Lower leg skin (tissue), 4 donors: Measurements from ENCODE around the gene DNMT3A. TPM values are rescaled to one million over a fixed set of nuclear protein-coding genes. Genes with fewer than 3 reads are reported as not detected.
A peak's percentile ranks its signal among the peaks of the same experiment; 100 is the strongest.

Source experiments
- DNase-seq, 2 donors: peaks; one replicate each; pipeline ENCODE4 v3.0.0-alpha.2; 2019; ENCODE audit warnings: low spot score in 2 of 2
- H3K4me3 ChIP-seq: fragments of 200-600 bp; sonication (generic); 2 replicates; pipeline ENCODE4 v1.5.1; 2017; ENCODE audit warnings: mild to moderate bottlenecking, low read depth; ENCODE audit not compliant: poor library complexity, severe bottlenecking
- POLR2A ChIP-seq, 2 donors: fragments of 450-650 bp; IDR thresholded peaks; one replicate each; pipeline ENCODE4 v1.6.1; 2016 to 2017; ENCODE audit warnings: antibody characterized with exemption in 2 of 2, mild to moderate bottlenecking in 1 of 2, moderate library complexity in 1 of 2
- WGBS, 2 donors: methylation state at CpG; one replicate each; pipeline ENCODE4 v1.1.5; 2018; 5-methylcytosine and 5-hydroxymethylcytosine counted together
- intact Hi-C: fragments of 100-400 bp; cut with DNase I; formaldehyde crosslinking; loops from one replicate; pipeline ENCODE4 v1.15.0; 2023; ENCODE audit warnings: low total_unique reads
- total RNA-seq, 4 donors: library from RNA; depleted of rRNA; stranded (reverse); fragments of >200 nt; gene quantifications; one replicate each; pipeline ENCODE4 v1.1.0, GENCODE V29; 2016
- TF ChIP-seq, protein P1 (sequence below), 3 donors: fragments of 450-650 bp; IDR thresholded peaks; one replicate each; pipeline ENCODE4 v1.5.1; 2016; ENCODE audit warnings: antibody characterized with exemption in 3 of 3, mild to moderate bottlenecking in 3 of 3, moderate library complexity in 2 of 3

DNMT3A gene
- total RNA-seq, 4 donors from 2014 or later = 4.3 to 7.4 (median 6.9) TPM

DNA sequence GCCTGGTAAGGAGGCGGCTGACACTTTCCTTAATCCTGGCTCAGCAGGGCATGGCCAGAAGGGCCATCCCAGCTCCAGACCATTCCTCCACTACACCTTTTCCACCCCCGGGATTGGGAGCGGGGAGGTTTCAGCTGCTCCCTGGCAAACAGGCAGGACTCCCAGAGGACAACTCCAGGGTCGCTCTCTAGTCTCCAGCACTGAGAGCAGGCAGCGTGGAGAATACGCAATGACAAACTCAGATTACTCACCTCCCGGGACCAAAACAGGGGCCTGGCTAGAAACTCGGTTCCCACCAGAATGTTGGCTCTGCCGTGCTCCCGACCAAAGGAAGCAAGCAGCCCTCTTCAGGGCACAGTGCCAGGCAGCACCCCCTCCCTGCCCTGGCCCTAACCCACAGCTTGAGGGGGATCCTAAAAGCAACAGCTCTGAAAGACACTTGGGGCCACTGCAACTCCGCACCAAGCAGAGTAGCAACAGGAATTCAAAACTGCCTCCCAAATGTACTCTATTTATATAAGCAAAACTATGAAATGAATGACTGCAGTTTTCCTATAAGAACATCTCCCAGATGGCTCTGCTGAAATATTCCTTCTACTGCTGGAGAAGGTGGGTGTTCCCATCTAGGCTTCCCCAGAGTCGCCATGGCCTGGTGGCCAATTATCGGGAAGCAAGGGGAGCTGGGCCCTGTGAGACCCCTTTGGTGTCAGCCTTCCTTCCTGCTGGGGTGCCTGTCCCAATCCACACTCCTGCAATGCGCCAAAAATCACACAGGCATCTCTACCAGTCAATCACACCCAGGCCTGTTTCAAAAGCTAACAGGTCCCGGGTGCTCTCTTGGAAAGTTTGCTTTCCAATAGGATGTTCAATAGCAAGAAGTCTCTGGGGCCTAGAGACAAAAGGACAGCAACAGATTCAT is 112.2 kb downstream of the DNMT3A start:
- no peak for TF ChIP-seq POLR2A (IDR thresholded peaks at IDR 0.05)
- TF ChIP-seq, protein P1, sequence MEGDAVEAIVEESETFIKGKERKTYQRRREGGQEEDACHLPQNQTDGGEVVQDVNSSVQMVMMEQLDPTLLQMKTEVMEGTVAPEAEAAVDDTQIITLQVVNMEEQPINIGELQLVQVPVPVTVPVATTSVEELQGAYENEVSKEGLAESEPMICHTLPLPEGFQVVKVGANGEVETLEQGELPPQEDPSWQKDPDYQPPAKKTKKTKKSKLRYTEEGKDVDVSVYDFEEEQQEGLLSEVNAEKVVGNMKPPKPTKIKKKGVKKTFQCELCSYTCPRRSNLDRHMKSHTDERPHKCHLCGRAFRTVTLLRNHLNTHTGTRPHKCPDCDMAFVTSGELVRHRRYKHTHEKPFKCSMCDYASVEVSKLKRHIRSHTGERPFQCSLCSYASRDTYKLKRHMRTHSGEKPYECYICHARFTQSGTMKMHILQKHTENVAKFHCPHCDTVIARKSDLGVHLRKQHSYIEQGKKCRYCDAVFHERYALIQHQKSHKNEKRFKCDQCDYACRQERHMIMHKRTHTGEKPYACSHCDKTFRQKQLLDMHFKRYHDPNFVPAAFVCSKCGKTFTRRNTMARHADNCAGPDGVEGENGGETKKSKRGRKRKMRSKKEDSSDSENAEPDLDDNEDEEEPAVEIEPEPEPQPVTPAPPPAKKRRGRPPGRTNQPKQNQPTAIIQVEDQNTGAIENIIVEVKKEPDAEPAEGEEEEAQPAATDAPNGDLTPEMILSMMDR (IDR thresholded peaks at IDR 0.05) = no peak
- DNase-seq = no peak
- H3K4me3 ChIP-seq = no peak overlapping the region
- WGBS, 2 donors = 52 to 76% methylated on average over 11 to 15 of the region's 15 CpGs
- intact Hi-C loops = no loop called here

DNA sequence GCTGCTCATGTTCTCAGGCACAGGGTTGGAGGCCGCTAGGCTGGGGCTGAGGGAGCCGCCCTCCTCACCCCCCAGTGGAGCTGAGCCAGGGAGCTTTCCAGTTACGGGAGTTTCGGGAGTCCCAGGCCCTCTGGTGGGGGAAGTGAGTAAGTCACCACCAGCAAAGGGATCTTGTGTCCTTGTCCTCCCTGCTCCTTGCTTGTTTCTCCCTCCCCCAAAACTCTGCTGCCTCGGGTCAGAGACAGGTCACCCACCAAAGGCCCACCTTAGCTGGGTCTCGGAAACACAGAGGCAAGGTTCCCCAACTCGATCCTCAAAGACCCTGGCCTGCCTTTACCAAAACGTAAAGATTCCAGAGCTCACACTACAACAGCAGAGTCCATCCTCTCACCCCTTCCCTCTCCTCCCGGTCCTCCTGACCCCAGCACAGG is 112.9 kb downstream of the DNMT3A start:
- 14 to 21% methylated on average over 9 of the region's 9 CpGs for WGBS, 2 donors
- TF ChIP-seq POLR2A (IDR thresholded peaks at IDR 0.05) = no peak
- TF ChIP-seq, protein P1 (IDR thresholded peaks at IDR 0.05) = peak in 1 of 3 donors; percentile 54
- peak; percentile 52 to 94 for DNase-seq
- intact Hi-C loops = no loop called here
- H3K4me3 ChIP-seq = no peak overlapping the region

DNA sequence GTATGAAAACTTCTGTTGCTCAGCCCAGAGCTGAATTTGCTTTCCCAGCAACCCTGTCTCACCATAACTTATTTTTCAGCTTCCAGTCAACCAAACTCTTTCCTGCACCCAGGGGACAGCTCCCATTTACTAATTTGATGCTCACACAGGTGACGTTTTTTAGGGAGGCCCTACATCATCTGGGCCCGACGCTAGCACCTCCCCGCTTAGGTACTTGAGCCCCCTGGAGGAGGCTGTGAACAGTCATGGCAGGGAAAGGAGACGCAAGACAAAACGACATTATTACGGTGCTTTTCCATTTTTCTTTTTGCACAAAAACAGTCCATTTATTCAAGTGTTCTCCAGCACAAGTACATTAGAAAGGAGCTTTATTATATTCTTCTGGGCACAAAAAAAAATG is 114.1 kb downstream of the DNMT3A start:
- TF ChIP-seq, protein P1 (IDR thresholded peaks at IDR 0.05) = no peak
- TF ChIP-seq POLR2A (IDR thresholded peaks at IDR 0.05) = no peak
- DNase-seq = no peak
- intact Hi-C loops = no loop called here
- 89% methylated on average over 7 of the region's 7 CpGs for WGBS, 2 donors
- no peak overlapping the region for H3K4me3 ChIP-seq

DNA sequence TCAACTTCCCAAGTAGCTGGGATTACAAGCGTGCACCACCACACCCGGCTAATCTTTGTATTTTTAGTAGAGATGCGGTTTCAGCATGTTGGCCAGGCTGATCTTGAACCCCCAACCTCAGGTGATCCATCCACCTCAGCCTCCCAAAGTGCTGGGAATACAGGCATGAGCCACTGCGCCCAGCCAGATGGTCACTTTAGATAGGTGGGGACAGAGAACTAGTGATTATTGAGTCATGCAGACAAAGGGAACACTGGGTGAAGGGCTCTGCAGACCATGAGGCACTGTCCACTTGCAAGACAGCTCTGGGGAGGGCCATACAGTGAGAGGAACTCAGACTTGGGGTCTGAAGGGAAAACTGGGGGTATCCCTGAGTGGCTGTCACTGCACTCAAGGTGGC is 114.9 kb downstream of the DNMT3A start:
- WGBS, 2 donors = 97 to 100% methylated on average over 4 of the region's 4 CpGs

DNA sequence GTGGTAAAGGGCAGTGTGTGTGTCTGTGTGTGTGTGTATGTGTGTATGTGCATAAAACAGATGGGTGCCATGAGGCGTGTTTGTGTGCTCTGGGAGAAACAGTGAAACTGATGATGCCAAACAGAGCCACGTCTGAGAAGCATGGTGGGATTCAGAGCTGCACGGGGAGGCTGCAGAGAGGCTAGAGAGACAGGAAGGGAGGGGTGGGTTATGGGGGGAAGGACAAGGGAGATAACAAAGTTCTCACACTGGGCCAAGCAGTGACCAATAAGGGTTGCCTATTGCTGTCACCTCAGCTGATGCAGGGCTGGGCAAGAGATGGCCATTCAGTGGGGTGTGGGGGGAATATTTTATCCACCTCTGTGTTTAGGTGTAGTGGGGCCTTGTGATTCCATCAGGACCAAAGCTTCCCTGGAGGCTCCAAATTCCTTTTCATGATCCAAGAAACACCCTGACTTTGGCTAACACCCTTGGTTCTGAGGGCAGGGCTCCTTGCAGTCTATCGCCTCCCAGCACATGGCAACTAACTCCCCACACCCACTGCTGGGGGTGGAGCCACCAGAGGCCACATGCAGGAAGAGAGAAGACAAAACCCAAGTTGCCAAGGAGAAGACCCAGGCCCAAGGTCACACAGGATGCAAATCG is 119.1 kb downstream of the DNMT3A start:
- WGBS, 2 donors = 56 to 71% methylated on average over 5 of the region's 5 CpGs
- intact Hi-C loops = no loop called here
- DNase-seq = no peak
- no peak overlapping the region for H3K4me3 ChIP-seq
- TF ChIP-seq POLR2A (IDR thresholded peaks at IDR 0.05) = no peak
- TF ChIP-seq, protein P1 (IDR thresholded peaks at IDR 0.05) = no peak

More for the DNA sequence above, 114.9 kb downstream of the DNMT3A start:
- intact Hi-C loops = no loop called here
- no peak overlapping the region for H3K4me3 ChIP-seq
- no peak for DNase-seq
- TF ChIP-seq, protein P1 (IDR thresholded peaks at IDR 0.05) = no peak
- TF ChIP-seq POLR2A (IDR thresholded peaks at IDR 0.05) = no peak
